OCI-LY7 (cell line): ENCODE results near the gene IHH.

Experiments
- CTCF ChIP-seq: fragments of 200-600 bp; sonication (generic); conservative IDR thresholded peaks from 2 replicates; pipeline ENCODE4 v1.5.1; 2014; ENCODE audit warnings: mild to moderate bottlenecking, antibody characterized with exemption, low read length, moderate library complexity, mixed read lengths
- EZH2phosphoT487 ChIP-seq: fragments of 200-600 bp; sonication (generic); IDR thresholded peaks from 2 replicates; pipeline ENCODE4 v1.6.1; 2018; ENCODE audit warnings: low read depth, borderline replicate concordance, mild to moderate bottlenecking, mixed run types, antibody characterized with exemption, low read length, moderate library complexity, mixed read lengths

GRCh38 chr2:219024059-219024458 is 36.7 kb downstream of the IHH start:
- no peak for TF ChIP-seq CTCF
- no peak for TF ChIP-seq EZH2phosphoT487
